HepG2 (cell line): Measurements from ENCODE around the gene RAD9A. TPM values are rescaled to one million over a fixed set of nuclear protein-coding genes. Genes with fewer than 3 reads are reported as not detected.

ENCODE experiments used
- ATAC-seq: fragments of 200-7000 bp; cut with Tn5 transposase; 3 replicates; pipeline ENCODE4 v1.9.1; 2020; ENCODE audit warnings: mild to moderate bottlenecking, moderate library complexity
- BruUV-seq: library from RNA; stranded (reverse); fragments of 400-500 nt; replicated peaks from 2 replicates; lab custom pipeline; 2021; lab: Mats Ljungman, UMichigan
- CTCF ChIA-PET: fragments of 300-600 bp; formaldehyde crosslinking; extraction: SDS; loops from one replicate; lab custom pipeline; 2021; ENCODE audit warnings: low total read pairs, inconsistent platforms, low intra/inter-chr PET ratio; lab: Yijun Ruan, JAX
- POLR2A ChIA-PET: fragments of 350-600 bp; sonication (Branson Sonifier 250); formaldehyde crosslinking; loops from one replicate; lab custom pipeline; 2020; ENCODE audit warnings: antibody characterized with exemption, inconsistent platforms; lab: Yijun Ruan, JAX
- DNase-seq: peaks from one replicate; pipeline ENCODE4 v3.0.0-alpha.2; 2015; ENCODE audit warnings: low spot score
- FAIRE-seq: peaks from 3 replicates; lab custom pipeline; 2011; peaks lifted over from hg19 to GRCh38; lab: Jason Lieb, UNC
- H2AFZ ChIP-seq: one replicate; pipeline ENCODE4 v1.6.1; 2011; ENCODE audit warnings: low read length, inconsistent platforms
- H3K27ac ChIP-seq: fragments of 300-600 bp; 3 replicates; pipeline ENCODE4 v1.8.0; 2011; ENCODE audit warnings: mixed run types, mild to moderate bottlenecking, mixed read lengths, low read length, inconsistent platforms; ENCODE audit not compliant: insufficient read depth; ENCODE audit errors: extremely low read length
- H3K27me3 ChIP-seq, 2 experiments: fragments of 200-600 bp in 1 of 2; 2 replicates in 1 of 2; 3 replicates in 1 of 2; pipeline versions ENCODE4 v1.6.0 to v1.8.0; 2011; ENCODE audit warnings: low read length in 2 of 2, mild to moderate bottlenecking in 2 of 2, moderate library complexity in 2 of 2, inconsistent platforms in 1 of 2; ENCODE audit not compliant: insufficient read depth in 2 of 2, control insufficient read depth in 1 of 2
- H3K36me3 ChIP-seq, 2 experiments: fragments of 200-600 bp in 1 of 2; replicated peaks in 1 of 2; 2 replicates in 1 of 2; 3 replicates in 1 of 2; pipeline versions ENCODE4 v1.5.1 to v1.8.0; 2011; ENCODE audit warnings: low read length in 2 of 2, inconsistent platforms in 1 of 2; ENCODE audit not compliant: insufficient read depth in 2 of 2, control insufficient read depth in 1 of 2
- H3K4me1 ChIP-seq: 2 replicates; pipeline ENCODE4 v1.5.1; 2012; ENCODE audit warnings: low read length, inconsistent platforms; ENCODE audit not compliant: insufficient read depth
- H3K4me2 ChIP-seq: 2 replicates; pipeline ENCODE4 v1.6.0; 2011; ENCODE audit warnings: low read depth, low read length, inconsistent platforms
- H3K4me3 ChIP-seq, 3 experiments: fragments of 200-600 bp in 1 of 3; sonication (generic), shearing (Covaris generic) in 1 of 3; replicated peaks in 1 of 3; 2 replicates each; pipeline ENCODE4 v1.5.1; 2011 to 2016; ENCODE audit warnings: low read length in 3 of 3, inconsistent platforms in 2 of 3, low read depth in 2 of 3, mild to moderate bottlenecking in 2 of 3, control low read depth in 1 of 3, mixed read lengths in 1 of 3; ENCODE audit not compliant: insufficient read depth in 1 of 3
- H3K79me2 ChIP-seq: one replicate; pipeline ENCODE4 v1.6.1; 2011; ENCODE audit warnings: low read length, inconsistent platforms; ENCODE audit not compliant: insufficient read depth
- H3K9ac ChIP-seq: 2 replicates; pipeline ENCODE4 v1.6.0; 2011; ENCODE audit warnings: mild to moderate bottlenecking, low read depth, low read length, inconsistent platforms; ENCODE audit not compliant: insufficient read depth
- H3K9me3 ChIP-seq: 2 replicates; pipeline ENCODE4 v1.5.1; 2012; ENCODE audit warnings: mild to moderate bottlenecking, low read length
- H4K20me1 ChIP-seq: 2 replicates; pipeline ENCODE4 v1.6.0; 2011; ENCODE audit warnings: inconsistent platforms, mild to moderate bottlenecking, low read length, moderate library complexity; ENCODE audit not compliant: insufficient read depth
- ARNT2 ChIP-seq: sonication (generic); formaldehyde crosslinking; IDR thresholded peaks from 2 replicates; pipeline ENCODE4 v1.8.0; 2022; ENCODE audit warnings: mild to moderate bottlenecking, low read depth, missing genetic modification reagents, moderate library complexity
- ARNTL ChIP-seq: sonication (generic); formaldehyde crosslinking; IDR thresholded peaks from 2 replicates; pipeline ENCODE4 v1.4.0; 2020; ENCODE audit warnings: mild to moderate bottlenecking, missing genetic modification reagents
- BCL6 ChIP-seq: IDR thresholded peaks from 2 replicates; pipeline ENCODE4 v1.6.1; 2016; ENCODE audit warnings: missing genetic modification reagents, missing compliant biosample characterization
- ESRRA ChIP-seq: sonication (generic); formaldehyde crosslinking; IDR thresholded peaks from 2 replicates; pipeline ENCODE4 v1.5.1; 2020; ENCODE audit warnings: mild to moderate bottlenecking, low read depth, missing genetic modification reagents
- HNF4A ChIP-seq: sonication (generic); formaldehyde crosslinking; IDR thresholded peaks from 2 replicates; pipeline ENCODE4 v1.4.0; 2020; ENCODE audit warnings: missing genetic modification reagents
- HOXD1 ChIP-seq: sonication (generic); formaldehyde crosslinking; IDR thresholded peaks from 2 replicates; pipeline ENCODE4 v1.5.0; 2020; ENCODE audit warnings: missing genetic modification reagents
- KDM2A ChIP-seq: sonication (generic); formaldehyde crosslinking; IDR thresholded peaks from 2 replicates; pipeline ENCODE4 v1.4.0; 2020; ENCODE audit warnings: low read depth, missing genetic modification reagents, borderline replicate concordance
- MED13 ChIP-seq: sonication (generic); formaldehyde crosslinking; IDR thresholded peaks from 2 replicates; pipeline ENCODE4 v1.5.0; 2020; ENCODE audit warnings: missing genetic modification reagents
- MYC ChIP-seq: sonication (generic); formaldehyde crosslinking; IDR thresholded peaks from 2 replicates; pipeline ENCODE4 v1.9.0; 2021; ENCODE audit warnings: missing genetic modification reagents, borderline replicate concordance
- NR2C2 ChIP-seq: sonication (generic); formaldehyde crosslinking; IDR thresholded peaks from 2 replicates; pipeline ENCODE4 v1.4.0; 2020; ENCODE audit warnings: missing genetic modification reagents, mild to moderate bottlenecking, moderate library complexity, borderline replicate concordance
- NR2F1 ChIP-seq, 2 experiments: fragments of 450-650 bp in 1 of 2; formaldehyde crosslinking in 1 of 2; IDR thresholded peaks; 2 replicates each; pipeline versions ENCODE4 v1.5.0 to v1.6.1; 2016 to 2020; ENCODE audit warnings: mild to moderate bottlenecking in 1 of 2, missing compliant biosample characterization in 1 of 2, missing genetic modification reagents in 1 of 2, moderate library complexity in 1 of 2
- NR2F2 ChIP-seq: IDR thresholded peaks from 2 replicates; pipeline ENCODE4 v1.6.1; 2012; ENCODE audit warnings: low read depth, inconsistent platforms, borderline replicate concordance
- NR2F6 ChIP-seq, 2 experiments: IDR thresholded peaks; 2 replicates each; pipeline ENCODE4 v1.6.1; 2016; ENCODE audit warnings: antibody characterized with exemption in 1 of 2, mild to moderate bottlenecking in 1 of 2
- RARA ChIP-seq: IDR thresholded peaks from 2 replicates; pipeline ENCODE4 v1.6.1; 2016; ENCODE audit warnings: missing genetic modification reagents, missing compliant biosample characterization
- RXRB ChIP-seq: IDR thresholded peaks from 2 replicates; pipeline ENCODE4 v1.6.1; 2016; ENCODE audit warnings: borderline replicate concordance, missing genetic modification reagents, missing compliant biosample characterization
- SALL2 ChIP-seq: sonication (generic); formaldehyde crosslinking; IDR thresholded peaks from 2 replicates; pipeline ENCODE4 v1.8.1; 2023; ENCODE audit warnings: mild to moderate bottlenecking, missing genetic modification reagents, inconsistent platforms
- SP4 ChIP-seq: sonication (generic); formaldehyde crosslinking; IDR thresholded peaks from 2 replicates; pipeline ENCODE4 v1.8.1; 2023; ENCODE audit warnings: mild to moderate bottlenecking, missing genetic modification reagents
- ZBTB38 ChIP-seq: sonication (generic); formaldehyde crosslinking; IDR thresholded peaks from 2 replicates; pipeline ENCODE4 v1.5.1; 2020; ENCODE audit warnings: mild to moderate bottlenecking, missing genetic modification reagents
- ZNF17 ChIP-seq: sonication (generic); formaldehyde crosslinking; IDR thresholded peaks from 2 replicates; pipeline ENCODE4 v1.5.0; 2020; ENCODE audit warnings: mild to moderate bottlenecking, missing genetic modification reagents
- ZNF331 ChIP-seq: sonication (generic); formaldehyde crosslinking; IDR thresholded peaks from 2 replicates; pipeline ENCODE4 v1.4.0; 2020; ENCODE audit warnings: missing genetic modification reagents
- ZNF383 ChIP-seq: sonication (generic); formaldehyde crosslinking; IDR thresholded peaks from 2 replicates; pipeline ENCODE4 v1.4.0; 2020; ENCODE audit warnings: missing genetic modification reagents, mild to moderate bottlenecking, borderline replicate concordance
- ZNF512 ChIP-seq: sonication (generic); formaldehyde crosslinking; IDR thresholded peaks from 2 replicates; pipeline ENCODE4 v1.4.0; 2020; ENCODE audit warnings: mild to moderate bottlenecking, missing genetic modification reagents
- ZNF691 ChIP-seq: sonication (generic); formaldehyde crosslinking; IDR thresholded peaks from 2 replicates; pipeline ENCODE4 v1.4.0; 2020; ENCODE audit warnings: missing genetic modification reagents, low read depth, mild to moderate bottlenecking, borderline replicate concordance
- ZSCAN31 ChIP-seq: sonication (generic); formaldehyde crosslinking; IDR thresholded peaks from 2 replicates; pipeline ENCODE4 v1.5.0; 2020; ENCODE audit warnings: low read depth, mild to moderate bottlenecking, missing genetic modification reagents
- WGBS: methylation state at CpG from one replicate; pipeline ENCODE4 v1.1.6; 2017; ENCODE audit warnings: low lambda C conversion rate; 5-methylcytosine and 5-hydroxymethylcytosine counted together
- in situ Hi-C: cut with HindIII; loops from 2 replicates; pipeline ENCODE4 v1.10.0; 2017; ENCODE audit warnings: low pct_unique_long_range_greater_than_20kb; ENCODE audit not compliant: extremely low pct_ligation_motif_present
- intact Hi-C: fragments of 100-400 bp; cut with micrococcal nuclease; formaldehyde crosslinking; loops from one replicate; pipeline ENCODE4 v1.10.0; 2022; ENCODE audit not compliant: unreplicated experiment
- polyA plus RNA-seq, 8 experiments: library from polyadenylated mRNA; depleted of rRNA in 3 of 8; stranded (reverse) in 7 of 8; unstranded in 1 of 8; fragments of >200 nt; fragmentation: Illumina TruSeq in 4 of 8; extraction: Trizol in 4 of 8; gene quantifications; 2 replicates each; pipeline versions ENCODE4 v1.2.1 to v1.2.3, GENCODE V29; 2011 to 2016; ENCODE audit warnings: low read depth in 4 of 8, missing spikeins in 1 of 8, mixed read lengths in 1 of 8; ENCODE audit not compliant: insufficient read depth in 1 of 8
- total RNA-seq, 5 experiments: library from RNA; depleted of rRNA; stranded (reverse); fragments of >200 nt; fragmentation: Illumina TruSeq; extraction: Trizol; gene quantifications; 2 replicates each; pipeline ENCODE4 v1.2.3, GENCODE V29; 2016; ENCODE audit warnings: low read depth in 1 of 5

The RAD9A gene
- total and polyA plus RNA-seq, 2 of the 13 experiments (the other 11 are each of a cell fraction or from before 2014, with no cell fraction given), result 10.1 to 15.7 TPM

- Histone ChIP-seq H3K36me3 (no peaks in the 10 kb centered on the region), H3K9me3 (no peaks in the 10 kb centered on the region), H3K27ac (no peak overlapping the region), H4K20me1 (no peaks in the 10 kb centered on the region), H3K4me1 (peaks cover 61% of the 10 kb centered on the region), H3K27me3 (peaks cover 2 to 7% of the 10 kb centered on the region in 2 experiments; a peak in 1 of 5 replicates), H3K9ac (no peak overlapping the region), H3K4me2 (no peak overlapping the region), H2AFZ (no peak overlapping the region), H3K4me3 (no peak overlapping the region), H3K79me2 (peaks cover 5% of the 10 kb centered on the region)
- FAIRE-seq (no peak), DNase-seq (no peak), ATAC-seq (no peak)
- POLR2A ChIA-PET, result interaction anchor here (6.2 kb wide), 1 partner anchor 14 kb away, joined by 78 read pairs; no protein-coding TSS in a partner anchor
- in situ Hi-C loops, result no loop called here
- WGBS, result no CpG with 5 or more reads among the region's 9 CpGs
- CTCF ChIA-PET, result no interaction called here
- BruUV-seq, result no TSS peak
- intact Hi-C loops, result no loop called here
- TF ChIP-seq ZNF383 (CRISPR knock-in tag) (no peak), HNF4A (peak; percentile 47), ARNTL (CRISPR knock-in tag) (no peak), ZNF331 (CRISPR knock-in tag) (no peak), SP4 (CRISPR knock-in tag) (no peak), MED13 (CRISPR knock-in tag) (no peak), ESRRA (CRISPR knock-in tag) (peak; percentile 89), NR2C2 (CRISPR knock-in tag) (peak; percentile 59), MYC (CRISPR knock-in tag) (no peak), HOXD1 (CRISPR knock-in tag) (no peak), NR2F2 (0 out of 2 replicates have a peak, but pooled peaks have one; percentile 61), SALL2 (CRISPR knock-in tag) (no peak), ZNF17 (CRISPR knock-in tag) (no peak), RARA (peak; percentile 79), NR2F6 (IDR thresholded peaks at IDR 0.05) (peak; percentile 73; the same call in 1 of the 2 replicates), NR2F6 (CRISPR knock-in tag; IDR thresholded peaks at IDR 0.05) (peak; percentile 70), ZSCAN31 (CRISPR knock-in tag) (no peak), BCL6 (CRISPR knock-in tag) (peak; percentile 86), ARNT2 (CRISPR knock-in tag) (no peak), NR2F1 (CRISPR knock-in tag; IDR thresholded peaks at IDR 0.05) (peak in 1 of 2 experiments; percentile 69; a peak in 2 of 4 replicates), ZNF691 (CRISPR knock-in tag) (no peak), KDM2A (CRISPR knock-in tag) (no peak), ZBTB38 (CRISPR knock-in tag) (no peak), ZNF512 (no peak), RXRB (CRISPR knock-in tag) (0 out of 2 replicates have a peak, but pooled peaks have one; percentile 28)
Observed at GRCh38 chr11:67405688-67406339, 14.0 kb downstream of the RAD9A start.
